ENCODE results near the gene NAV3. TPM values are rescaled to one million over a fixed set of nuclear protein-coding genes. Genes with fewer than 3 reads are reported as not detected.

NAV3 gene
- total RNA-seq, 2 experiments from 2014 or later: not detected

DNA sequence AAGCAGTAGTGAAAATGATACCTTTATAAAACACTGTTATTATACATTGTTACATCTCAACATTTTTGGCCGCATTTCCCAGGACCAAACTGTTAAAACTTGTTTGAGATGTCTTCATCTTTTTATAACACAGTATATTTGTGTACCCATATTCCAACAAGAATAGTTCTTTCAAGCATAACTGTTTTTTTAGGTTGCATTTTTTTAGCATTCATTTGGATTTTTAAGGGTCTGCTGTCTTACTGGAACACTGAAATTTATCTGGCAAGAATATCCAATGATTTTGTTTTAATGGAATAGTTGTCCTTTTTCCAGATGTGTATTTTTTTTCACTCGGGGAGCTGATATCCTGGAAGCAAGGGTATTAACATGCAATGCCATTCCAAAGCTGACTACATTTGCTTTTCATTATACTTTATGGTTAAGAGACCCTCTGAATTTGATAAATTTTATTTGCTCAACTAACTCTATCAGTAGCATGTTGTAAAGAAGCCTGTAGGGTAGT lies 8.9 kb upstream of the NAV3 start:
- no peak overlapping the region for H3K4me3 Mint-ChIP-seq
- CTCF ChIA-PET: no interaction called here
- DNase-seq (no peak), ATAC-seq (no peak)
- POLR2A ChIA-PET: no interaction called here
- no peaks in the 10 kb centered on the region for H3K36me3 Mint-ChIP-seq (ENCODE audit: low read depth)
- no peaks in the 10 kb centered on the region for H3K27me3 Mint-ChIP-seq
- intact Hi-C loops (cut with micrococcal nuclease): no loop called here
- H3K9me3 Mint-ChIP-seq: peaks cover 2% of the 10 kb centered on the region
- H3K27ac Mint-ChIP-seq: no peak overlapping the region
- TF ChIP-seq, protein P1, sequence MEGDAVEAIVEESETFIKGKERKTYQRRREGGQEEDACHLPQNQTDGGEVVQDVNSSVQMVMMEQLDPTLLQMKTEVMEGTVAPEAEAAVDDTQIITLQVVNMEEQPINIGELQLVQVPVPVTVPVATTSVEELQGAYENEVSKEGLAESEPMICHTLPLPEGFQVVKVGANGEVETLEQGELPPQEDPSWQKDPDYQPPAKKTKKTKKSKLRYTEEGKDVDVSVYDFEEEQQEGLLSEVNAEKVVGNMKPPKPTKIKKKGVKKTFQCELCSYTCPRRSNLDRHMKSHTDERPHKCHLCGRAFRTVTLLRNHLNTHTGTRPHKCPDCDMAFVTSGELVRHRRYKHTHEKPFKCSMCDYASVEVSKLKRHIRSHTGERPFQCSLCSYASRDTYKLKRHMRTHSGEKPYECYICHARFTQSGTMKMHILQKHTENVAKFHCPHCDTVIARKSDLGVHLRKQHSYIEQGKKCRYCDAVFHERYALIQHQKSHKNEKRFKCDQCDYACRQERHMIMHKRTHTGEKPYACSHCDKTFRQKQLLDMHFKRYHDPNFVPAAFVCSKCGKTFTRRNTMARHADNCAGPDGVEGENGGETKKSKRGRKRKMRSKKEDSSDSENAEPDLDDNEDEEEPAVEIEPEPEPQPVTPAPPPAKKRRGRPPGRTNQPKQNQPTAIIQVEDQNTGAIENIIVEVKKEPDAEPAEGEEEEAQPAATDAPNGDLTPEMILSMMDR (IDR thresholded peaks at IDR 0.05): no peak
- no peaks in the 10 kb centered on the region for H3K4me1 Mint-ChIP-seq (ENCODE audit: low read depth)

DNA sequence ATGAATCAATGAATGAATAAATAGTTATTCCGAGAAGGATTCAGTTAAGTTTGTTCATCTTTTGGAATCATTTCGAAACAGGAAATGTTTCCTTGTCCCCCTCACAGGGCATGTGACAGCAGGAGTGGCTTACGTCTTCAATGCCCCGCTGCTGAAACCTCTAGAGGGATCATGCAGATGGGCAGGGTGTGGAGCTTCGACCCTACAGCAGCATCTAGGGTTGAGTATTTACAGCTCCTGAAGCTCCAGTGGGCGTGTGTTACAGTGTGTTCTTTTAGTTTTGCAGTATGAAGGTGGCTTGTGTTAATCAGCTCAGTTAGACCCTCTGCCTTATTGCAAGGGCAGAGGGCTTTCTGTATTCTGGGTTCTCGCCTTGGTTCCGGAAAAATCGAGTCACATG lies 2.6 kb downstream of the NAV3 start:
- ATAC-seq: no peak
- H3K9me3 Mint-ChIP-seq: no peaks in the 10 kb centered on the region
- H3K27ac Mint-ChIP-seq: no peak overlapping the region
- no peaks in the 10 kb centered on the region for H3K27me3 Mint-ChIP-seq
- no peak for DNase-seq
- TF ChIP-seq, protein P1 (IDR thresholded peaks at IDR 0.05): no peak
- no peak overlapping the region for H3K4me3 Mint-ChIP-seq
- CTCF ChIA-PET: no interaction called here
- intact Hi-C loops (cut with micrococcal nuclease): no loop called here
- no peaks in the 10 kb centered on the region for H3K4me1 Mint-ChIP-seq (ENCODE audit: low read depth)
- no peaks in the 10 kb centered on the region for H3K36me3 Mint-ChIP-seq (ENCODE audit: low read depth)
- POLR2A ChIA-PET: no interaction called here

DNA sequence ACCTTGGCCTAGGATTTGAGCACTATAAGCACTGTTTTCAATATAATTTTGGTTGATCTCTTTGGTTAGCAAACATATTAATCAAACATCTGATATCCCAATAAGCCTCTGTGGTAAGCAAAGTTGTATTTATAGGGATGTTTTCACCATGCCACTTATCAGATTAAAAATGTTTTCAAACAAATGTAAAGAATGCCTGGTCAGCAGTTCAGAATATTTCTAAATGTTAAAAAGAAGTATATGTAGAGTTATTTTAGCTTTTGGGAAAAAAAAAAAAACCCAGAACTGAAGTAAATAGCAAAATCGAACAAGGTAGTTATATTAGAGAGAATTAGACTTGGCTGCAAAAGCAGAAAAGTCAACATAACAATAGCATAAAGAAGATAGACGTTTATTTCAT lies 3.9 kb downstream of the NAV3 start:
- H3K27ac Mint-ChIP-seq: no peak overlapping the region
- H3K36me3 Mint-ChIP-seq (ENCODE audit: low read depth): no peaks in the 10 kb centered on the region
- H3K9me3 Mint-ChIP-seq: no peaks in the 10 kb centered on the region
- intact Hi-C loops (cut with micrococcal nuclease): no loop called here
- no peaks in the 10 kb centered on the region for H3K27me3 Mint-ChIP-seq
- ATAC-seq: no peak
- CTCF ChIA-PET: interaction anchor here (1.1 kb wide), 1 partner anchor 19 kb away, joined by 3 read pairs; no protein-coding TSS in a partner anchor
- no peak overlapping the region for H3K4me3 Mint-ChIP-seq
- POLR2A ChIA-PET: no interaction called here
- TF ChIP-seq, protein P1 (IDR thresholded peaks at IDR 0.05): no peak
- H3K4me1 Mint-ChIP-seq (ENCODE audit: low read depth): no peaks in the 10 kb centered on the region
- DNase-seq: no peak

DNA sequence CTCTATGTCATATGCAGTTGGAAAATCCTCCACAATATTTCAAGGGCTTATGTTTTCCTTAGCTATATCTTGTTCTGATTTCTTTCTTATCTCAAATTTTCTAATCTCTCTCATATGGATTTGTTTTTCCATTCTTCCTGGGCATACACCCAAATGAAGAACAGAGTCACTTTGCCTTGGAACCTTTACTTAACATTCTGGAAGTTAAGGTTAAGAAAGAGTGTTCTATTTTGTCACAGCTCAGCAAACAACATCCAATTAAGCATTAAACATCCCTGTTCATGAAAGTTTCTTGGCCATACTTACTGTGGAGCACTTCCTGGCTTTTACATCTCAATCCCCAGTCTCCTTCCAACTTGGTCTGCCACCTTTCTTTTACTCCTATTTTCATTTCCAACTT lies 5.3 kb downstream of the NAV3 start:
- H3K36me3 Mint-ChIP-seq (ENCODE audit: low read depth): no peaks in the 10 kb centered on the region
- no peak for ATAC-seq
- POLR2A ChIA-PET: no interaction called here
- H3K4me1 Mint-ChIP-seq (ENCODE audit: low read depth): no peaks in the 10 kb centered on the region
- DNase-seq: no peak
- H3K4me3 Mint-ChIP-seq: no peak overlapping the region
- H3K9me3 Mint-ChIP-seq: no peaks in the 10 kb centered on the region
- no peak overlapping the region for H3K27ac Mint-ChIP-seq
- intact Hi-C loops (cut with micrococcal nuclease): no loop called here
- CTCF ChIA-PET: no interaction called here
- TF ChIP-seq, protein P1 (IDR thresholded peaks at IDR 0.05): no peak
- H3K27me3 Mint-ChIP-seq: no peaks in the 10 kb centered on the region

DNA sequence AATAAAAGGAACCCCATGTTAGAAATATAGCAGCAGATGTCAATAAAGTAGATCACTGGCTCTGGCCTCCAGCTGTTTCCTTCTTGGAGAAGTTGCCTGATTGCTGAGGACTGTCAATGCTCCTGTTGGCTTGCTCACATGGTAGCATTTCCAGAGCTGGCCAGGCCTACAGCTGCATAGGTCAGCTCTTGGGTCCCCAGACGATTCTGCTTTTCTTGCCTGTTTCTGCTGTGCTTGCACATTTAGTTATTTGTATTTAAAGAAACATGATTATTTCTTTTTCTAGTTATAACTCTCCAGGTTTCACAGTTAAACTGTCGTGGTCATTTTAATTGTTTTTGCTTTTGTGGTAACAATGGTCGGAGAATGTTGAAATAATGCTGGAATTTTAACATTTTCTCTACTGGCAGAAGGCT lies 7.2 kb downstream of the NAV3 start:
- Mint-ChIP-seq H3K4me1 (ENCODE audit: low read depth) (no peaks in the 10 kb centered on the region), H3K27ac (no peak overlapping the region), H3K9me3 (no peaks in the 10 kb centered on the region), H3K36me3 (ENCODE audit: low read depth) (no peaks in the 10 kb centered on the region), H3K4me3 (no peak overlapping the region), H3K27me3 (no peaks in the 10 kb centered on the region)
- ATAC-seq (no peak), DNase-seq (no peak)
- TF ChIP-seq, protein P1 (IDR thresholded peaks at IDR 0.05): no peak
- CTCF ChIA-PET: no interaction called here
- POLR2A ChIA-PET: no interaction called here
- intact Hi-C loops (cut with micrococcal nuclease): no loop called here

All from activated CD8-positive, alpha-beta T cell treated with anti-CD3 and anti-CD28 coated beads for 36 hours (primary cell).